Measurements from ENCODE around the gene TBC1D22A.

Gene TBC1D22A

GRCh38 chr22:46761539-46762237 is 762 bp upstream of the TBC1D22A start:
- Histone ChIP-seq H3K27ac (ENCODE audit: low read length) (peak overlapping the region; percentile 95), H3K4me2 (ENCODE audit: low read length) (peak overlapping the region; percentile 67), H3K27me3 (ENCODE audit: low read depth, low read length) (no peaks in the 10 kb centered on the region), H3K36me3 (replicated peaks; ENCODE audit: low read depth, low read length) (peaks cover 40% of the 10 kb centered on the region), H3K79me2 (ENCODE audit: low read length) (peaks cover 65% of the 10 kb centered on the region), H3K4me3 (ENCODE audit: low read length) (peak overlapping the region; percentile 86), H3K4me1 (ENCODE audit: low read length) (peaks cover 39% of the 10 kb centered on the region), H2AFZ (ENCODE audit: low read depth, low read length) (no peak overlapping the region), H3K9ac (ENCODE audit: low read length) (peak overlapping the region; percentile 90), H4K20me1 (ENCODE audit: insufficient read depth, low read length) (no peaks in the 10 kb centered on the region), H3K9me3 (ENCODE audit: insufficient read depth, low read length) (no peaks in the 10 kb centered on the region)
- TF ChIP-seq, protein P1, sequence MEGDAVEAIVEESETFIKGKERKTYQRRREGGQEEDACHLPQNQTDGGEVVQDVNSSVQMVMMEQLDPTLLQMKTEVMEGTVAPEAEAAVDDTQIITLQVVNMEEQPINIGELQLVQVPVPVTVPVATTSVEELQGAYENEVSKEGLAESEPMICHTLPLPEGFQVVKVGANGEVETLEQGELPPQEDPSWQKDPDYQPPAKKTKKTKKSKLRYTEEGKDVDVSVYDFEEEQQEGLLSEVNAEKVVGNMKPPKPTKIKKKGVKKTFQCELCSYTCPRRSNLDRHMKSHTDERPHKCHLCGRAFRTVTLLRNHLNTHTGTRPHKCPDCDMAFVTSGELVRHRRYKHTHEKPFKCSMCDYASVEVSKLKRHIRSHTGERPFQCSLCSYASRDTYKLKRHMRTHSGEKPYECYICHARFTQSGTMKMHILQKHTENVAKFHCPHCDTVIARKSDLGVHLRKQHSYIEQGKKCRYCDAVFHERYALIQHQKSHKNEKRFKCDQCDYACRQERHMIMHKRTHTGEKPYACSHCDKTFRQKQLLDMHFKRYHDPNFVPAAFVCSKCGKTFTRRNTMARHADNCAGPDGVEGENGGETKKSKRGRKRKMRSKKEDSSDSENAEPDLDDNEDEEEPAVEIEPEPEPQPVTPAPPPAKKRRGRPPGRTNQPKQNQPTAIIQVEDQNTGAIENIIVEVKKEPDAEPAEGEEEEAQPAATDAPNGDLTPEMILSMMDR (IDR thresholded peaks at IDR 0.05; ENCODE audit: low read depth, low read length), result no peak
- no peak for TF ChIP-seq EZH2phosphoT487 (IDR thresholded peaks at IDR 0.05; ENCODE audit: low read depth)

DNA sequence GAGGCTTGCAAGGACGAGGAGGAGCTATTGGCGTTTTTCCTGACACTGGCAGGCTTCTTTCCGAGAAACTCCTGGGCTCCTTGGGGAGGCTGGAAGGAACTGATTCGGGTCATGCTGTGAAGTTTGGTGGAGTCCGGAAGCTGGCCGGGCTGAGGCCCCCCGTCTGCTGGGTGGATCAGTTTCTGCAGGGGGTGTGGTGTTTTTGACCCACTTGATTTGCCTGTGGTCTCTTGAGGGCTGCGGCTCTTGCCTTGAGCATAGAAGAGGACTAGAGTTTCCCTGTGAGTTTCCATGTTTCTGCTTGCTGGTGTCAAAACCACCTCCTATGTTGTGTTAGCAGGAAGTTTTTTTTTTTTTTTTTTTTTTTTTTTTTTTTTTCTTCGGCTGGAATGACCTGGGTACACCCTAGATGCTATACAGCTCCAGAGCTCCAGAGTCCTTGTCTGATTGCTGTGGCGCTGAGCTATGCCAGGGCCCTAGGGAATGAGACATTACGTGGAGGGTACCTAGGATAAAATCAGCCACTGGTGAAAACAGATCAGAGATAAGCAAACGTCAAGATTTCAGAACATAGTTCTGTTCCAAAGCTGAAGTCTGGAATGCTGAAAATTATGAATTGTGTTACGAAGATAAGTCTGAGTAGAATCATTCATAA is 728 bp downstream of the TBC1D22A start:
- H3K36me3 ChIP-seq (replicated peaks; ENCODE audit: low read depth, low read length), result peaks cover 42% of the 10 kb centered on the region
- peak overlapping the region; percentile 88 for H3K4me2 ChIP-seq (ENCODE audit: low read length)
- H3K9me3 ChIP-seq (ENCODE audit: insufficient read depth, low read length), result no peaks in the 10 kb centered on the region
- H2AFZ ChIP-seq (ENCODE audit: low read depth, low read length), result no peak overlapping the region
- H3K79me2 ChIP-seq (ENCODE audit: low read length), result peaks cover 80% of the 10 kb centered on the region
- no peaks in the 10 kb centered on the region for H4K20me1 ChIP-seq (ENCODE audit: insufficient read depth, low read length)
- no peaks in the 10 kb centered on the region for H3K27me3 ChIP-seq (ENCODE audit: low read depth, low read length)
- H3K4me1 ChIP-seq (ENCODE audit: low read length), result peaks cover 54% of the 10 kb centered on the region
- peak overlapping the region; percentile 86 for H3K4me3 ChIP-seq (ENCODE audit: low read length)
- TF ChIP-seq, protein P1 (IDR thresholded peaks at IDR 0.05; ENCODE audit: low read depth, low read length), result no peak
- no peak for TF ChIP-seq EZH2phosphoT487 (IDR thresholded peaks at IDR 0.05; ENCODE audit: low read depth)
- peak overlapping the region; percentile 90 for H3K9ac ChIP-seq (ENCODE audit: low read length)
- peak overlapping the region; percentile 95 for H3K27ac ChIP-seq (ENCODE audit: low read length)

DNA sequence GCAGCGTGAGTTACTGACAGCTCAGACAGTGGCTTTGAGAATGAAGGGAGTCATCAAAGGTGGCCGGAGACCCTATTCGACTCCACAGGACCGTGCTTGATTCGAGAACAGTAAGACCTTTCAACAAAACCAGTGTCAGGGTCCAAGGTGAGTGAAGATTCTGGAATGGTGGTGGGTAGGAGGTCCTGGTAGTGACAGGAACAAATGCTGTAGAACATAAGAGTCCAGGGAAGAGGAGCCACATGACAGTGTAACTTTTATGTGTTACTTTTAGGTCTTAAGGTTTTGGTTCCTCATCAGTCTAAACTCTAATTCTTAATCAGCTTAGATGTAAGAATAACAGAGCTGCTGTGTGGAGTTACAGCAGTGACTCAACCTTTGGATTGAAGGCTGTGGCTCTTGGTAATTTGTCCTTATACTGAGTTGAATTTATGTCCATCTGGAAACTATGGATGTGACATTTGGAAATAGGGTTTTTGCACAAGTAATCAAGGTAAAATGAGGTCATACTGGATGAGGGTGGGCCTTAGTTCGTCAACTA is 1.8 kb downstream of the TBC1D22A start:
- Histone ChIP-seq H3K27ac (ENCODE audit: low read length) (peak overlapping the region; percentile 95), H3K4me3 (ENCODE audit: low read length) (peak overlapping the region; percentile 86), H3K79me2 (ENCODE audit: low read length) (peaks cover 91% of the 10 kb centered on the region), H3K36me3 (replicated peaks; ENCODE audit: low read depth, low read length) (peaks cover 38% of the 10 kb centered on the region), H3K4me1 (ENCODE audit: low read length) (peaks cover 61% of the 10 kb centered on the region), H2AFZ (ENCODE audit: low read depth, low read length) (no peak overlapping the region; the same call in 1 of the 2 replicates), H3K9ac (ENCODE audit: low read length) (peak overlapping the region; percentile 90), H4K20me1 (ENCODE audit: insufficient read depth, low read length) (no peaks in the 10 kb centered on the region), H3K4me2 (ENCODE audit: low read length) (peak overlapping the region; percentile 88), H3K9me3 (ENCODE audit: insufficient read depth, low read length) (no peaks in the 10 kb centered on the region), H3K27me3 (ENCODE audit: low read depth, low read length) (no peaks in the 10 kb centered on the region)
- TF ChIP-seq EZH2phosphoT487 (IDR thresholded peaks at IDR 0.05; ENCODE audit: low read depth), result no peak
- TF ChIP-seq, protein P1 (IDR thresholded peaks at IDR 0.05; ENCODE audit: low read depth, low read length), result no peak

All from OCI-LY3 (cell line).